Stimulated activated CD8-positive, alpha-beta memory T cell treated with anti-CD3 and anti-CD28 coated beads, Interleukin-2, amount 100 ng/mL, for 48 hours (primary cell): ENCODE measurements around the gene BARD1.
"Not testable (repeated sequence)": the region's sequence is repeated elsewhere in the genome, so short reads cannot be mapped to it uniquely, and the experiment has no call there.

Experiments
- DNase-seq, 2 donors: peaks; one replicate each; pipeline ENCODE4 v3.0.0-alpha.2; 2020; ENCODE audit warnings: low read depth in 2 of 2

Gene BARD1

GRCh38 chr2:214808981-214809750 is at the start of gene BARD1:
Gene BARD1 (minus strand): TSS chr2:214809683. CDS start chr2:214809569, 114 bp downstream.
- DNase-seq, result peak; percentile 33 to 39

GRCh38 chr2:214856137-214856536 is 46.7 kb upstream of the BARD1 start:
- DNase-seq, result no peak

GRCh38 chr2:214853906-214854305 is 44.4 kb upstream of the BARD1 start:
- no peak for DNase-seq

- no peak for DNase-seq
Measured at GRCh38 chr2:214843823-214844222, 34.3 kb upstream of the BARD1 start.

- DNase-seq, result no peak
Measured at GRCh38 chr2:214839464-214839863, 30.0 kb upstream of the BARD1 start.

- no peak for DNase-seq
Measured at GRCh38 chr2:214837466-214837865, 28.0 kb upstream of the BARD1 start.

- no peak for DNase-seq
Measured at GRCh38 chr2:214836568-214836967, 27.1 kb upstream of the BARD1 start.

- no peak for DNase-seq
Measured at GRCh38 chr2:214830794-214831346, 21.4 kb upstream of the BARD1 start.

- no peak for DNase-seq
Measured at GRCh38 chr2:214816008-214816533, 6.6 kb upstream of the BARD1 start.

- no peak for DNase-seq
Measured at GRCh38 chr2:214810671-214811070, 1.2 kb upstream of the BARD1 start.

- peak; percentile 100 for DNase-seq
Measured at GRCh38 chr2:214809751-214810564, 475 bp upstream of the BARD1 start.

GRCh38 chr2:214807653-214808052 is 1.8 kb downstream of the BARD1 start:
- DNase-seq, result no peak

- DNase-seq, result no peak
Measured at GRCh38 chr2:214801768-214802397, 7.6 kb downstream of the BARD1 start.

- DNase-seq, result no peak
Measured at GRCh38 chr2:214801068-214801467, 8.4 kb downstream of the BARD1 start.

- no peak for DNase-seq
Measured at GRCh38 chr2:214800180-214800579, 9.3 kb downstream of the BARD1 start.

- DNase-seq, result no peak
Measured at GRCh38 chr2:214796911-214797310, 12.6 kb downstream of the BARD1 start.

- DNase-seq, result not testable (repeated sequence)
Measured at GRCh38 chr2:214783181-214783580, 26.3 kb downstream of the BARD1 start.

GRCh38 chr2:214782671-214783070 is 26.8 kb downstream of the BARD1 start:
- DNase-seq, result no peak

GRCh38 chr2:214781226-214781625 is 28.3 kb downstream of the BARD1 start:
- DNase-seq, result no peak

GRCh38 chr2:214775971-214776370 is 33.5 kb downstream of the BARD1 start:
- no peak for DNase-seq

GRCh38 chr2:214774108-214774507 is 35.4 kb downstream of the BARD1 start:
- no peak for DNase-seq

- DNase-seq, result no peak
Measured at GRCh38 chr2:214772443-214773015, 37.0 kb downstream of the BARD1 start.
